Parathyroid adenoma (tissue), 2 donors: ENCODE data around the gene NCKIPSD.
A peak's percentile ranks its signal among the peaks of the same experiment; 100 is the strongest.

Experiments
- H2AFZ ChIP-seq: fragments of 300-600 bp; sonication (generic); one replicate; pipeline ENCODE4 v1.7.0; 2017; ENCODE audit warnings: antibody characterized with exemption, mild to moderate bottlenecking
- H3K27ac ChIP-seq: fragments of 300-600 bp; sonication (generic); one replicate; pipeline ENCODE4 v1.7.0; 2017
- H3K27me3 ChIP-seq: fragments of 300-600 bp; sonication (generic); one replicate; pipeline ENCODE4 v1.7.0; 2017; ENCODE audit warnings: low read length; ENCODE audit not compliant: control insufficient read depth, insufficient read depth
- H3K36me3 ChIP-seq: fragments of 300-600 bp; sonication (generic); one replicate; pipeline ENCODE4 v1.7.0; 2017; ENCODE audit warnings: low read length; ENCODE audit not compliant: control insufficient read depth, insufficient read depth
- H3K4me1 ChIP-seq: fragments of 300-600 bp; sonication (generic); one replicate; pipeline ENCODE4 v1.7.0; 2017; ENCODE audit warnings: control low read depth
- H3K4me2 ChIP-seq: fragments of 300-600 bp; sonication (generic); one replicate; pipeline ENCODE4 v1.7.0; 2017; ENCODE audit warnings: low read length
- H3K4me3 ChIP-seq: fragments of 300-600 bp; sonication (generic); one replicate; pipeline ENCODE4 v1.7.0; 2017; ENCODE audit warnings: low read depth, low read length
- H3K79me2 ChIP-seq: fragments of 300-600 bp; sonication (generic); one replicate; pipeline ENCODE4 v1.7.0; 2017; ENCODE audit warnings: control low read depth
- H3K9ac ChIP-seq: fragments of 300-600 bp; sonication (generic); one replicate; pipeline ENCODE4 v1.7.0; 2017; ENCODE audit warnings: mild to moderate bottlenecking
- H3K9me3 ChIP-seq: fragments of 300-600 bp; sonication (generic); one replicate; pipeline ENCODE4 v1.7.0; 2017; ENCODE audit warnings: low read length; ENCODE audit not compliant: control insufficient read depth
- CTCF ChIP-seq: fragments of 300-600 bp; sonication (generic); IDR thresholded peaks from one replicate; pipeline ENCODE4 v1.7.0; 2017; ENCODE audit warnings: antibody characterized with exemption, mild to moderate bottlenecking
- donor health status: primary hyperparathyroidism.

NCKIPSD gene

GRCh38 chr3:48696156-48696555 lies 10.4 kb upstream of the NCKIPSD start:
- H2AFZ ChIP-seq = no peak overlapping the region
- no peaks in the 10 kb centered on the region for H3K27me3 ChIP-seq
- H3K79me2 ChIP-seq = peaks cover 57% of the 10 kb centered on the region
- H3K4me3 ChIP-seq = no peak overlapping the region
- H3K4me1 ChIP-seq = peaks cover 13% of the 10 kb centered on the region
- no peaks in the 10 kb centered on the region for H3K36me3 ChIP-seq
- no peak overlapping the region for H3K4me2 ChIP-seq
- no peak overlapping the region for H3K9ac ChIP-seq
- no peak for TF ChIP-seq CTCF
- H3K9me3 ChIP-seq = no peaks in the 10 kb centered on the region
- H3K27ac ChIP-seq = peak overlapping the region; percentile 9

GRCh38 chr3:48695393-48695753 lies 9.7 kb upstream of the NCKIPSD start:
- no peak overlapping the region for H3K9ac ChIP-seq
- no peak for TF ChIP-seq CTCF
- H2AFZ ChIP-seq = no peak overlapping the region
- no peaks in the 10 kb centered on the region for H3K9me3 ChIP-seq
- H3K79me2 ChIP-seq = peaks cover 55% of the 10 kb centered on the region
- no peaks in the 10 kb centered on the region for H3K27me3 ChIP-seq
- H3K27ac ChIP-seq = peak overlapping the region; percentile 89
- peak overlapping the region; percentile 33 for H3K4me3 ChIP-seq
- no peaks in the 10 kb centered on the region for H3K36me3 ChIP-seq
- H3K4me2 ChIP-seq = peak overlapping the region; percentile 65
- H3K4me1 ChIP-seq = peaks cover 16% of the 10 kb centered on the region

DNA sequence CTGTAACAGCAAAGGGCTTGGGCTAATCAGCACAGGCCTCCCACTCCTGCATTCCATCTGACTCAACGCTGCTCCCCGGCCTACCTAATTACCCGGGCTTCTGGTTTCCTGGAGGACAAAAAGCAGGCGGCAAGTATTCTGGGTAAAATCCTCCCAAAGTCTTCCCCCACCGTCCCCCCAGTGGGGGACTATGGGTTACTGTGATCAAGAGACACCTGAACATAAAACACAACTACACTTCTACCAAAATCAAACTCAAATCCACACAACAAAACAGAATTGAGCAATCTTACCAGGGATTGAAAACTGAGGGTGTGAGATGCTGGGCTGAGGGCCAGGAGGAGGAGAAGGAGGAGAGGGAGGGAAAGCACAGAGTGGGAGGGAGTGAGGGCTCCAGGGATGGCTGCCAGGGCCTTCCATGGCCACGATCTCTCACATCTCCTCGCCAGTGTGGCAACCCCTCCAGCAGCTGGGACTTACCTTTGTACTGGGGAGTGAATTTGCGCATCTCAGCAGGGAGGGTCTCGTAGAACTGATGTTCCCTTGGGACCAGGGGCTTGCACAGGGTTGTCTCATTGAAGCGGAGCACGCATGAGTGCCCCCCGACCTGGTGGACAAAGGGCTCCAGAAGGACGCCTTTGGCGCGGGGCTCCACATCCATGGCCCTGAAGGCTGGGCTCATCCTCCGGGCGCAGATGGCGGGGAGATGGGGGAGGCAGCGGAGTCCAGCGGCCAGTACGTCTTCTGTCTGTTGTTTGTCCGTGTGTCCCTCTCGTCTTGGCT lies 9.1 kb upstream of the NCKIPSD start:
- peaks cover 56% of the 10 kb centered on the region for H3K79me2 ChIP-seq
- peak overlapping the region; percentile 33 for H3K4me3 ChIP-seq
- no peak overlapping the region for H3K9ac ChIP-seq
- no peak for TF ChIP-seq CTCF
- peak overlapping the region; percentile 65 for H3K4me2 ChIP-seq
- peaks cover 16% of the 10 kb centered on the region for H3K4me1 ChIP-seq
- peak overlapping the region; percentile 89 for H3K27ac ChIP-seq
- H3K9me3 ChIP-seq = no peaks in the 10 kb centered on the region
- no peak overlapping the region for H2AFZ ChIP-seq
- no peaks in the 10 kb centered on the region for H3K27me3 ChIP-seq
- no peaks in the 10 kb centered on the region for H3K36me3 ChIP-seq

DNA sequence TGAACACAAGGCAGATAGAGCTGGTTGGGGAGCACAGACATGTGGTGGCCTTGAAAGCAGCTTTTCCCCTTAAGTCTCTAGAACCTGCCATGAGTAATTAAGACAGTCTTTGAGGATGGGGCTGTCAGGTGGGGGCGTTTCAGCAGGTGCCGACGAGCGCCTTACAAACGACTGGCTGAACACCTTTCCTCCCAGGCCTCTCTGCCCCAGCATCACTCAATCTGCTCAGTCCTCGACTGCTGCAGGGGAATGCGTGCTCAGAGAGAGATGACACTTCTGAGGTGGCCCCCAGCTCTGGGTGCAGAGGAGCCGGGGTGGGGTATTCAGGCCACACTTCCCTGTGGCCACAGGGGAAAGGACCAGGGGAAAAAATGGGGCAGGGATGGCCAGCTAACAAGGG lies 8.1 kb upstream of the NCKIPSD start:
- Histone ChIP-seq H3K27me3 (no peaks in the 10 kb centered on the region), H3K27ac (peak overlapping the region; percentile 89), H3K9me3 (no peaks in the 10 kb centered on the region), H3K4me1 (peaks cover 16% of the 10 kb centered on the region), H3K36me3 (no peaks in the 10 kb centered on the region), H3K4me2 (no peak overlapping the region), H3K79me2 (peaks cover 58% of the 10 kb centered on the region), H3K4me3 (no peak overlapping the region), H3K9ac (no peak overlapping the region), H2AFZ (no peak overlapping the region)
- no peak for TF ChIP-seq CTCF

DNA sequence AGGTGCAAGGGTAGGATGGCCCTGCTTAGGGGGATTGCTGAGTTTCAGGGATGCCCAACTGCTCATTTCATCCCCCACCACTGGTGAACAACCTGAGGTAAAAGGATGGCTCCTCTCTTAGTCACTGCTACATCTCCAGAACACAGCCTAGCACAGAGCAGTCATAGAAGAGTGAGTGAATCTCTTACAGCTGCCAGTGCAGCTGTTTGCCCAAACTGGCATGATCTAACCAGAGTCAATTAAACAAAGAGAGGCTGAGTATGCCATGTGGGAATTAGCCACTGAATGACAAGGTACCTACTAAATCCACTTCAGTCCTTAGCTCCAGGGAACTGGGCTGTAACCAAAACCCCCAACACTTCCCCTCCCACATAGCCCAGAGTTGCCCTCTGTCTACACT lies 6.8 kb upstream of the NCKIPSD start:
- Histone ChIP-seq H3K79me2 (peaks cover 53% of the 10 kb centered on the region), H2AFZ (no peak overlapping the region), H3K9me3 (no peaks in the 10 kb centered on the region), H3K4me1 (peaks cover 16% of the 10 kb centered on the region), H3K4me3 (no peak overlapping the region), H3K4me2 (no peak overlapping the region), H3K27ac (peak overlapping the region; percentile 8), H3K36me3 (no peaks in the 10 kb centered on the region), H3K9ac (no peak overlapping the region), H3K27me3 (no peaks in the 10 kb centered on the region)
- TF ChIP-seq CTCF = no peak
